Endothelial cell of umbilical vein (primary cell): ENCODE data around the gene RPS8.

ENCODE experiments used
- EZH2 ChIP-seq: IDR thresholded peaks from 2 replicates; pipeline ENCODE4 v1.6.1; 2012; ENCODE audit warnings: borderline replicate concordance, low read depth, mild to moderate bottlenecking, moderate library complexity, low read length, inconsistent platforms; ENCODE audit not compliant: severe bottlenecking
- FOS ChIP-seq: IDR thresholded peaks from 2 replicates; pipeline ENCODE4 v1.6.1; 2011; ENCODE audit warnings: mild to moderate bottlenecking, low read length, moderate library complexity, borderline replicate concordance; ENCODE audit not compliant: insufficient read depth
- JUN ChIP-seq: IDR thresholded peaks from 2 replicates; pipeline ENCODE4 v1.6.1; 2011; ENCODE audit warnings: borderline replicate concordance, low read depth; ENCODE audit not compliant: insufficient read length, insufficient read depth
- MAX ChIP-seq: IDR thresholded peaks from 2 replicates; pipeline ENCODE4 v1.6.1; 2011; ENCODE audit not compliant: insufficient read depth, insufficient read length
- MYC ChIP-seq: IDR thresholded peaks from one replicate; pipeline ENCODE4 v1.6.1; 2011; ENCODE audit warnings: mild to moderate bottlenecking, low read depth, low read length
- POLR2A ChIP-seq: IDR thresholded peaks from 2 replicates; pipeline ENCODE4 v1.6.1; 2012; ENCODE audit warnings: low read depth, mild to moderate bottlenecking, control low read depth, low read length
- POLR2AphosphoS5 ChIP-seq: IDR thresholded peaks from 2 replicates; pipeline ENCODE4 v1.6.1; 2012; ENCODE audit warnings: low read depth, mild to moderate bottlenecking, control low read depth, low read length, moderate library complexity; ENCODE audit not compliant: insufficient read depth
- TF ChIP-seq, protein P1 (sequence below), 2 donors: IDR thresholded peaks; 1 replicate in 1 of 2; 2 replicates in 1 of 2; pipeline ENCODE4 v1.5.1; 2011; ENCODE audit warnings: low read length in 2 of 2, mild to moderate bottlenecking in 2 of 2, moderate library complexity in 2 of 2, control low read depth in 1 of 2, inconsistent platforms in 1 of 2, low read depth in 1 of 2; ENCODE audit not compliant: insufficient read depth in 1 of 2; ENCODE audit errors: extremely low read depth in 1 of 2

- TF ChIP-seq, protein P1, sequence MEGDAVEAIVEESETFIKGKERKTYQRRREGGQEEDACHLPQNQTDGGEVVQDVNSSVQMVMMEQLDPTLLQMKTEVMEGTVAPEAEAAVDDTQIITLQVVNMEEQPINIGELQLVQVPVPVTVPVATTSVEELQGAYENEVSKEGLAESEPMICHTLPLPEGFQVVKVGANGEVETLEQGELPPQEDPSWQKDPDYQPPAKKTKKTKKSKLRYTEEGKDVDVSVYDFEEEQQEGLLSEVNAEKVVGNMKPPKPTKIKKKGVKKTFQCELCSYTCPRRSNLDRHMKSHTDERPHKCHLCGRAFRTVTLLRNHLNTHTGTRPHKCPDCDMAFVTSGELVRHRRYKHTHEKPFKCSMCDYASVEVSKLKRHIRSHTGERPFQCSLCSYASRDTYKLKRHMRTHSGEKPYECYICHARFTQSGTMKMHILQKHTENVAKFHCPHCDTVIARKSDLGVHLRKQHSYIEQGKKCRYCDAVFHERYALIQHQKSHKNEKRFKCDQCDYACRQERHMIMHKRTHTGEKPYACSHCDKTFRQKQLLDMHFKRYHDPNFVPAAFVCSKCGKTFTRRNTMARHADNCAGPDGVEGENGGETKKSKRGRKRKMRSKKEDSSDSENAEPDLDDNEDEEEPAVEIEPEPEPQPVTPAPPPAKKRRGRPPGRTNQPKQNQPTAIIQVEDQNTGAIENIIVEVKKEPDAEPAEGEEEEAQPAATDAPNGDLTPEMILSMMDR (IDR thresholded peaks at IDR 0.05; ENCODE audit: extremely low read depth in 1 of 2, insufficient read depth in 1 of 2, low read depth in 1 of 2, low read length in 2 of 2) = no peak
- TF ChIP-seq POLR2A (peak; percentile 70), POLR2AphosphoS5 (peak; percentile 45), MYC (no peak), EZH2 (no peak), FOS (no peak), JUN (no peak), MAX (no peak)
Observed at GRCh38 chr1:44808063-44808937, 33.0 kb downstream of the RPS8 start, which contains the start of gene BTBD19.
